Measurements from ENCODE around the gene PRDM13.
"Not testable (repeated sequence)": the region's sequence is repeated elsewhere in the genome, so short reads cannot be mapped to it uniquely, and the experiment has no call there.

PRDM13 gene

GRCh38 chr6:99638358-99638757 lies 31.7 kb downstream of the PRDM13 start:
- DNase-seq: not testable (repeated sequence)

- DNase-seq: no peak
Observed at GRCh38 chr6:99641270-99641669, 34.6 kb downstream of the PRDM13 start.

- no peak for DNase-seq
Observed at GRCh38 chr6:99645986-99646385, 39.4 kb downstream of the PRDM13 start.

- not testable (repeated sequence) for DNase-seq
Observed at GRCh38 chr6:99650091-99650571, 43.5 kb downstream of the PRDM13 start.

GRCh38 chr6:99660206-99660605 lies 53.6 kb downstream of the PRDM13 start:
- no peak for DNase-seq

GRCh38 chr6:99661870-99662269 lies 55.2 kb downstream of the PRDM13 start:
- no peak for DNase-seq

GRCh38 chr6:99662616-99663015 lies 56.0 kb downstream of the PRDM13 start:
- DNase-seq: no peak

Measured in NCI-H1694 (cell line).